ENCODE results near the gene COL4A2. TPM values are rescaled to one million over a fixed set of nuclear protein-coding genes. Genes with fewer than 3 reads are reported as not detected.

The COL4A2 gene
- total RNA-seq, 1 experiment from 2014 or later: 1.6 TPM

DNA sequence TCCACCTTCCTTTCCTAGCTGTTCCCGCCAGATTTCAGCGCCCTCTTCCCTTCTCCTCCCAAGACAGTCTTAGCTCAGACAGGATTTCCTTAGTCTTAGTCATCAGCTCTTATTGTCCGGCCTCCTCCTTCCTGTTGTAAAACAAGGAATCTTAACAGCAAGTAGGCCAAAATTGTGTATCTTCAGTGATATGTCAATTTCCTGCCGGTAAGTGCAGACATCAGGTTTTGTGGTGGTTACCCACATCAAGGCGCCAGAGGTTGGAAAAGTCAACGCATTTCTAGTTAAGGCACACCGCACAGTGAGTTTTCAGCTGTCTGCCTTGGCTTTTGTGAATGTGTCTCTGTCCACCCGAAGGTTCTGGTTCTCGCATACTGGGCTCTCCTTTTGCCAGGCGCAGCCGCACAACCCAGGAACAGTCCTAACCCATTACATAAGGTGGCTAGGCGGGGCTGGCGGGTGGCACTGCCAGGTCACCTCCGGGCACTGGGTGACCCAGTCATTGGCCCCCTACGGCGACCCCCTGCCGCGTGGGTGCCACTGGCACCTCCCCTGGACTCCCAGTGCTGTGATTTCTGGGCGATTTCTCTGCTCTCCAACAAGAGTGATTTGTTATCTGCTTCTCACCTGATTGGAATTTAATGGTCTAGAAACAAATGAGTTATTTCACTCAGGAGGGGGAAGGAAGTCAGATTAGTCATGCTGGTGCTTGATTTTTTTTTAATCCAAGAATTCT is 12.9 kb downstream of the COL4A2 start (continued):
- TF ChIP-seq, protein P1, sequence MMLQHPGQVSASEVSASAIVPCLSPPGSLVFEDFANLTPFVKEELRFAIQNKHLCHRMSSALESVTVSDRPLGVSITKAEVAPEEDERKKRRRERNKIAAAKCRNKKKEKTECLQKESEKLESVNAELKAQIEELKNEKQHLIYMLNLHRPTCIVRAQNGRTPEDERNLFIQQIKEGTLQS (IDR thresholded peaks at IDR 0.05): no peak
- TF ChIP-seq, protein P2, sequence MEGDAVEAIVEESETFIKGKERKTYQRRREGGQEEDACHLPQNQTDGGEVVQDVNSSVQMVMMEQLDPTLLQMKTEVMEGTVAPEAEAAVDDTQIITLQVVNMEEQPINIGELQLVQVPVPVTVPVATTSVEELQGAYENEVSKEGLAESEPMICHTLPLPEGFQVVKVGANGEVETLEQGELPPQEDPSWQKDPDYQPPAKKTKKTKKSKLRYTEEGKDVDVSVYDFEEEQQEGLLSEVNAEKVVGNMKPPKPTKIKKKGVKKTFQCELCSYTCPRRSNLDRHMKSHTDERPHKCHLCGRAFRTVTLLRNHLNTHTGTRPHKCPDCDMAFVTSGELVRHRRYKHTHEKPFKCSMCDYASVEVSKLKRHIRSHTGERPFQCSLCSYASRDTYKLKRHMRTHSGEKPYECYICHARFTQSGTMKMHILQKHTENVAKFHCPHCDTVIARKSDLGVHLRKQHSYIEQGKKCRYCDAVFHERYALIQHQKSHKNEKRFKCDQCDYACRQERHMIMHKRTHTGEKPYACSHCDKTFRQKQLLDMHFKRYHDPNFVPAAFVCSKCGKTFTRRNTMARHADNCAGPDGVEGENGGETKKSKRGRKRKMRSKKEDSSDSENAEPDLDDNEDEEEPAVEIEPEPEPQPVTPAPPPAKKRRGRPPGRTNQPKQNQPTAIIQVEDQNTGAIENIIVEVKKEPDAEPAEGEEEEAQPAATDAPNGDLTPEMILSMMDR (IDR thresholded peaks at IDR 0.05 in 2 of 3, conservative IDR thresholded peaks at IDR 0.05 in 1 of 3; ENCODE audit: borderline replicate concordance in 1 of 3, insufficient read depth in 1 of 3, low read depth in 2 of 3, low read length in 2 of 3): no peak
- TF ChIP-seq, protein P3, sequence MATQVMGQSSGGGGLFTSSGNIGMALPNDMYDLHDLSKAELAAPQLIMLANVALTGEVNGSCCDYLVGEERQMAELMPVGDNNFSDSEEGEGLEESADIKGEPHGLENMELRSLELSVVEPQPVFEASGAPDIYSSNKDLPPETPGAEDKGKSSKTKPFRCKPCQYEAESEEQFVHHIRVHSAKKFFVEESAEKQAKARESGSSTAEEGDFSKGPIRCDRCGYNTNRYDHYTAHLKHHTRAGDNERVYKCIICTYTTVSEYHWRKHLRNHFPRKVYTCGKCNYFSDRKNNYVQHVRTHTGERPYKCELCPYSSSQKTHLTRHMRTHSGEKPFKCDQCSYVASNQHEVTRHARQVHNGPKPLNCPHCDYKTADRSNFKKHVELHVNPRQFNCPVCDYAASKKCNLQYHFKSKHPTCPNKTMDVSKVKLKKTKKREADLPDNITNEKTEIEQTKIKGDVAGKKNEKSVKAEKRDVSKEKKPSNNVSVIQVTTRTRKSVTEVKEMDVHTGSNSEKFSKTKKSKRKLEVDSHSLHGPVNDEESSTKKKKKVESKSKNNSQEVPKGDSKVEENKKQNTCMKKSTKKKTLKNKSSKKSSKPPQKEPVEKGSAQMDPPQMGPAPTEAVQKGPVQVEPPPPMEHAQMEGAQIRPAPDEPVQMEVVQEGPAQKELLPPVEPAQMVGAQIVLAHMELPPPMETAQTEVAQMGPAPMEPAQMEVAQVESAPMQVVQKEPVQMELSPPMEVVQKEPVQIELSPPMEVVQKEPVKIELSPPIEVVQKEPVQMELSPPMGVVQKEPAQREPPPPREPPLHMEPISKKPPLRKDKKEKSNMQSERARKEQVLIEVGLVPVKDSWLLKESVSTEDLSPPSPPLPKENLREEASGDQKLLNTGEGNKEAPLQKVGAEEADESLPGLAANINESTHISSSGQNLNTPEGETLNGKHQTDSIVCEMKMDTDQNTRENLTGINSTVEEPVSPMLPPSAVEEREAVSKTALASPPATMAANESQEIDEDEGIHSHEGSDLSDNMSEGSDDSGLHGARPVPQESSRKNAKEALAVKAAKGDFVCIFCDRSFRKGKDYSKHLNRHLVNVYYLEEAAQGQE (IDR thresholded peaks at IDR 0.05; ENCODE audit: low read depth): no peak; the same call in 1 of the 2 replicates
- TF ChIP-seq FOSL1 (IDR thresholded peaks at IDR 0.05; ENCODE audit: low read depth) (peak; percentile 66), RAD21 (IDR thresholded peaks at IDR 0.05; ENCODE audit: low read depth) (no peak)

GRCh38 chr13:110320645-110321044 is 13.6 kb downstream of the COL4A2 start:
- Histone ChIP-seq H4K20me1 (ENCODE audit: insufficient read depth) (no peaks in the 10 kb centered on the region), H3K36me3 (ENCODE audit: control insufficient read depth in 1 of 2, insufficient read depth in 2 of 2, low read length in 2 of 2) (no peaks in the 10 kb centered on the region), H3K27me3 (ENCODE audit: insufficient read depth, low read length) (peaks cover 13% of the 10 kb centered on the region; the same call in 1 of the 2 replicates), H3K9me2 (ENCODE audit: insufficient read depth) (no peaks in the 10 kb centered on the region), H3K4me1 (ENCODE audit: control insufficient read depth in 1 of 2, insufficient read depth in 2 of 2, low read length in 2 of 2) (peaks cover 22% of the 10 kb centered on the region in 2 experiments), H3K4me2 (ENCODE audit: low read length) (peak overlapping the region; percentile 65), H3K79me2 (ENCODE audit: insufficient read depth, low read length) (no peaks in the 10 kb centered on the region), H3K9me3 (ENCODE audit: control insufficient read depth in 1 of 2, insufficient read depth in 1 of 2, low read depth in 1 of 2, low read length in 2 of 2) (no peaks in the 10 kb centered on the region), H2AFZ (ENCODE audit: low read depth, low read length, poor library complexity, severe bottlenecking) (peak overlapping the region; percentile 29), H3K9ac (ENCODE audit: low read length) (0 out of 2 replicates have a peak overlapping the region, but pooled peaks have one; percentile 1), H3K27ac (ENCODE audit: low read depth, low read length) (0 out of 2 replicates have a peak overlapping the region, but pooled peaks have one; percentile 63), H3K4me3 (replicated peaks in 1 of 2; ENCODE audit: low read depth in 1 of 2, low read length in 2 of 2) (peak overlapping the region in 1 of 2 experiments; percentile 38; a peak in 2 of 4 replicates)
- intact Hi-C loops (cut with micrococcal nuclease): no loop called here
- DNase-seq (ENCODE audit: low read depth, low spot score) (no peak), ATAC-seq (no peak)
- ChIA-PET RAD21 (ENCODE audit: low non-redundant PET in 1 of 2, low total read pairs in 2 of 2, uncharacterized antibody in 2 of 2, unreplicated experiment in 2 of 2) (no interaction called here), POLR2A (no interaction called here), CTCF (no interaction called here)
- no TSS peak for BruUV-seq (replicated peaks)
- TF ChIP-seq, protein P4, sequence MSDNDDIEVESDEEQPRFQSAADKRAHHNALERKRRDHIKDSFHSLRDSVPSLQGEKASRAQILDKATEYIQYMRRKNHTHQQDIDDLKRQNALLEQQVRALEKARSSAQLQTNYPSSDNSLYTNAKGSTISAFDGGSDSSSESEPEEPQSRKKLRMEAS (IDR thresholded peaks at IDR 0.05): no peak
- TF ChIP-seq JUND (IDR thresholded peaks at IDR 0.05): no peak
- TF ChIP-seq, protein P2 (IDR thresholded peaks at IDR 0.05 in 2 of 3, conservative IDR thresholded peaks at IDR 0.05 in 1 of 3; ENCODE audit: borderline replicate concordance in 1 of 3, insufficient read depth in 1 of 3, low read depth in 2 of 3, low read length in 2 of 3): no peak
- TF ChIP-seq SRF (IDR thresholded peaks at IDR 0.05; ENCODE audit: low read depth): no peak
- no peak for TF ChIP-seq ZNF274 (IDR thresholded peaks at IDR 0.05; ENCODE audit: low read depth, low read length)
- TF ChIP-seq ZFX (IDR thresholded peaks at IDR 0.05): no peak
- TF ChIP-seq SIN3A (IDR thresholded peaks at IDR 0.05; ENCODE audit: low read depth): no peak
- no peak for TF ChIP-seq EZH2phosphoT487 (IDR thresholded peaks at IDR 0.05; ENCODE audit: borderline replicate concordance)
- TF ChIP-seq EGR1 (IDR thresholded peaks at IDR 0.05; ENCODE audit: low read depth): no peak
- TF ChIP-seq, protein P1 (IDR thresholded peaks at IDR 0.05): no peak
- no peak for TF ChIP-seq CBX3 (IDR thresholded peaks at IDR 0.05; ENCODE audit: low read depth)
- TF ChIP-seq YY1 (IDR thresholded peaks at IDR 0.05; ENCODE audit: extremely low read depth, insufficient replicate concordance, low read depth, low read length): no peak
